Measurements from ENCODE around the gene ZNF526.

- TF ChIP-seq CTCF (IDR thresholded peaks at IDR 0.05) (no peak), POLR2A (IDR thresholded peaks at IDR 0.05) (no peak)
Measured at GRCh38 chr19:42216653-42217519, 3.2 kb upstream of the ZNF526 start.
